Activated CD8-positive, alpha-beta memory T cell treated with anti-CD3 and anti-CD28 coated beads, Interleukin-2, amount 50 U/mL, for 4 hours (primary cell): Measurements from ENCODE around the gene SH3RF3.

Experiments
- DNase-seq: peaks from one replicate; pipeline ENCODE4 v3.0.0-alpha.2; 2020

The SH3RF3 gene

DNA sequence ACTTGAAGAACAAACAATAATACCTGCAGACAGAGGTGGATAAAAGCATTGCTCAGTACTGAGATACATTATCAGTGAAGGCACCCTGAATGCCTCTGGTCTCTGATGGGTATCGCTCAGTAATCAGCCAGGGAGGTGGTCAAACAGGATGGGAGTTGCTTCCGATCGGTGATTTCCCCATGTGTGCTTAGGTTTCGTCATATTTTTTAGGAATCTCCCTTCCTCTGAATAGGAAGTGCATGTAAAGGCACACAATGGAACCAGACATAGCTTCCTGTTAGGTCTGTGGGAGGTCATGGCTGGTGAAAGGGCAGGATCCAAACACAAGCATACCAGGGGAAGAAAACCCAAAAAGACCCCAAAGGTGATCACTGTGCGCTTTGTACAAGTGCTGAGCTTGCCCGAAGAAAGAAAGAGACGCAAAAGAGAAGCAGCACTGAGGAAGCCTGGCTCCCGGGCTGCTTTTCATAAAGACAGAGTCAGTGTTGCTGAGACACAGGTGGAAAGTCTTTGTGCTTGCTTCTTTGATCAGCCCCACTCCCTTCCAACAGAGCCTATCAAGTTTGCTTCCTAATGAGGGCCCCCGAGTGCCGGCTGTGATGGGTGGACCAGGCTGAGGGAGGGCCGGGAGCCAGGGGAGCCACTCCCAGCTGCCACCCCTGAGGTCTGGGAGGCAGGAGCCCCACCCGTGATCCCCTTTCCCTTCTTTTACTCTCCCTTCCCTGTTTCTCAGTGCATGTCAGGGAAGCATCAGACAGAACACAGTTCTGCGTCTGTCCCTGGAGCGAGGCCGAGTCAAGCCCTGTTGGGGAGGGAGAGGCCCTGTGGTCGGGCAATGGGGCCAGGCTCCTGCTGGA is 138.2 kb downstream of the SH3RF3 start:
- no peak for DNase-seq

DNA sequence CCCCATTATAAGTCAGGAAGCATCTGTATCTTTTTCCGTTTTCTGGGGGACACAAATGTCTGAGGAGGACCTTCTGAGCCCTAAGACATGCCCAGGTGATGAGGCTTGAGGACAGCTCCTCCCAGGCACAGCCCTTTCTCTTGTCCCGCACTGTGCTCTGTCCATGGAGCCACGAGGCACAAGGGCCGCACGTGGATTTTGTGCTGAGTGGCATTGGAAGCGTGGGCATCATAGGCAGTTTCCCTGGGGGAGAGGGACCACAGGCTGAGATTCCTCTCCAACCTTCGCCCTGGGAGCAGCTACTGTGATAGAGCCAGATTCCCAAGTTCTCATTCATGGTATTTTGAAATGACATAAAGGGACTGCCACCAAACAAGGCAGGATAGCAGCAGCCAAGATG is 139.9 kb downstream of the SH3RF3 start:
- no peak for DNase-seq

DNA sequence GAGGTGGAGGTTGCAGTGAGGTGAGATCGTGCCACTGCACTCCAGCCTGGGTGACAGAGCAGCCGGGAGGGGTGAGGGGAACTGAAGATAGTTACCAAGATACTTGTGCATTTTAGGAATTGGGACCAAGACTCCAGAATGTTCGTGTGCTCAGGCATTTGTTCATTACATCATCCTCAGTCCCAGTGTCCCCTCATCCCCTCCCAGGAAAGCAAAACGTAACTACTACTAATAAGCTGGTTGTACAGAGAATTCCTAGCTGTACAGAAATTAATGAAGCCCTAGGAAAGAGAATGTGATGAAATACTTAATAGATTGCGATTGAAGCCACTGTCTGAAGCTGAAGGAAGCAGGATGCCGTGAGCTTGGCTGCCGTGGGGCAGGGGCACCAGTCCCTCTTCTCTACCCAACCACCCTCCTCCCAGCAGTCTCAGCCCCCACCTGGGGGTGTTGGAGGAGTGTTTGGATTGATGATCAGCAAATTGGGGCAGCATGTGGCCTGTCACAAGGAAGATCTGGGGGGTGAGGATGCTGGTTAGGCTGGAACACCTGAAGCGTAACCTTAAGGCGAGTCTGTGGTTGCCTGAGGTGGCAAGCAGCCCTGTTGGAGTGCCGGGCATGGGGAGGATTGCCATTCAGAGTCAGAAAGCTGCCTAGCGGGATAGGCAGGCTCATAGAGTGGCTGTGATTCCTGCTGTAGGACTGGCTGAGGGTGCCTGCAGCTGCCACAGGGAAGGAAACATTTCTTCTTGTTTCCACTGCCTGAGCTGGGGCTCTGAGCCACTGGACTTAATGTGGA is 140.9 kb downstream of the SH3RF3 start:
- no peak for DNase-seq

DNA sequence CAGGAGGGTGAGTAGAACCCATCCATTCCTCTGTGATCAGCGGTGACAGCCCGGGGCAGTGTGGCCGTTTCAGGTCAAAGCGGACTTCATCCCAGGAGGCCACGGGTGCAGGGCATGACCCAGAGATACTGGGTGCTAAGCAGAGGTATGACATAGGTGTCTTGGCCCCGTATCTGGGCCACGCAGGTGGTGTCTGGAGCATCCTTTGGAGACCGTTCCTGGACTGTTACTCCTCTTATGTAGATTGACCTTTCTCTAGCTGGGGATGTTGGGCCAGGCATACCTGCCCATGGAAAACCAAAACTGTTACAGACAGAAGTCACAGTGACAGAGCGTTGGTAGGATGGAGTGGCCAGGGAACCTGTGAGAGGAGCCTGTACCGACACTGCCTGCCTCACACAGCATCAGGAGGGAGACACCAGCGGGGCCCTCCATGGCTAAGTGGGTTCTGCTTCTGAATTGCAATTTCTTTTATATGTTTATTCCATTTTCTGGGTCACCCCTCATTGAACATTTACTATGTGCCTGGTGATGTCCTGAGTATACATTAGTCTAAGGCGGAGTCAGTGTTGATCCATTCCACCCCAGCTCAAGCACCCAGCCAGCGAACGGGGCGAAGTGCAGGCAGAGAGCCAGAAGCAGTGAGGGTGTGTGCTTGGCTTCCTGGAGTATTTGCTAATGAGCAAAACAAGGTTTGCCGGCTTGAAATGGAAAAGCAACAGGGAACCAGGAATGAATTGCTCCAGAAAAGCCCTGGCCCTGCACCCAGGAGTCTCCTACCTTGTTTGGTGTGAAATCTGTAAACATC is 141.7 kb downstream of the SH3RF3 start:
- DNase-seq: no peak

DNA sequence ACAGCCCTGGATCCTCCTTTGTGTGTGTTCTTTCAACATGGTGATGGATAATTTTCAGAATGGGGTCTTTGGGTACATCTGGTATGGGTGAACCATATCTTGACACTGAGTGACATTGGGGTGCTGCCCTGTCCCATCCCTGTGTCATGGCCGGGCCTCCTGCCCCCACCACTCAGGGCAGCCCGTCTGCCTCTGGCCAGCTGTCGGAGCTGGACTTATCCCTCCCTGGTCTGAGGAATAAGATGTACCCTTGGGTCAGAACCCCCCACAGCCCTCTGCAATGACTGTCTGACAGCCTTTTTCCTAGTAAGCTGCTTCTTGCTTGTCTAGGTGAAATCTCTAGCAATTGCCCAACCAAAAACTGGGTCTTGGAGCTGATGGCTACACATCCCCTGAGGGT is 142.9 kb downstream of the SH3RF3 start:
- no peak for DNase-seq

DNA sequence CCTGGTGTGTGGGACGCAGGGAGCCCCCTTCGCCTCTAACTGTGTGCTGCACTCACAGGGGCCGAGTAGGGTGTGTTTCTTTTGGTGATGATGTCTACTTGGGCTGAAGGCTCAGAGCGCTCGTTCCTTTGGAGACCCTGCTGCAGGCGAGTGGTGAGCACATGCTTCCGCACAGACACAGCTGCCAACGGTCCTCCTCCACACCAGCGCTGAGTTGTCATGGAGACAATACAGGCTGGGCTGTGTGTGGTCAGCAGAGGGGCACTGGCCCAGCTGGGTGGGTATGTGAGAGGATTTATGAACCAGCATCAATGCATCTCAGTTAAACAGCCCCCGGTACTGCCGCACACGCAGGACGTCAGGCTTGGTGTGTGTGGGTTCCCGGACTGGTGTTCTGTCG is 143.5 kb downstream of the SH3RF3 start:
- DNase-seq: no peak

DNA sequence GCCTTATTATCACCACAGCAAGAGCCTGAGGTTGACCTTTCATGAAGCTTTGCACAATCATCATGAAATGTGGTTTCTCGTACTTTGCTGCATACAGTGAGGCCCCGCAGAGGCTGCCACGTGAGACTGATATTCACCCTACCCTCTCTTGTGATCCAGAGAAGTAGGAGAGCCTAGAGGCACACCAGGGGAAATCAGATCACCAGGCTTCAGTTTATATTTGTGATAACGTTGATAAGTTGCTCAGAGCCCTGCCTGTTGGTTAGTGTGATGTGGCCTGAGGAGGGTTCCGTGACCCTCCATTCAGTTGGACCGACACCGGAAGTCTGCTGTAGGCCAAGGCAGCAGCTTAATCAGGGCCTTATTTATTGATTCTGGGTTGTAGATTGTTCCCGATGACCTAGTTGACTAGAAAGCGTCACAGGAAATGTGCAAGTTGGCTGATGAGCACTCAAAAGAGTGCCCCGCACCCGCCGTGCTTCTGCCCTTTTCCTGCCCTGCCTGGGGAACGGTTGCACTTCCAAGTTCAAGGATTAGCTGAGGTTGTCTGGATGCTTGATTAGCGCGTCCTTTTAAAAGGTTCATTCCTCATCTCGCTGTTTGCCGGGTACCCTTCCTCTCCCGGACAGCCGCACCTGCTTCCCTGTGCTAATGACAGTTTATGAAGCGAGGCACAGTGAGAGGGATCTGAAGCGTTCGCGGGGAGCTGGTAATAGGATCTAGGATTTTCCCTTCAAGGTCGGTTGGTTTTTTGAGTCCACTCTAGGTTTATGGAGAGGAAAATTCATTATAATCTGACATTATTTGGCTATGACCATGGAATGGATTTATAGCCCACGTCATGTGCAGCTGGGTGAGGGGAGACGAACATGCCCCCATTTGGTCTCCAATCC is 146.4 kb downstream of the SH3RF3 start:
- DNase-seq: no peak

DNA sequence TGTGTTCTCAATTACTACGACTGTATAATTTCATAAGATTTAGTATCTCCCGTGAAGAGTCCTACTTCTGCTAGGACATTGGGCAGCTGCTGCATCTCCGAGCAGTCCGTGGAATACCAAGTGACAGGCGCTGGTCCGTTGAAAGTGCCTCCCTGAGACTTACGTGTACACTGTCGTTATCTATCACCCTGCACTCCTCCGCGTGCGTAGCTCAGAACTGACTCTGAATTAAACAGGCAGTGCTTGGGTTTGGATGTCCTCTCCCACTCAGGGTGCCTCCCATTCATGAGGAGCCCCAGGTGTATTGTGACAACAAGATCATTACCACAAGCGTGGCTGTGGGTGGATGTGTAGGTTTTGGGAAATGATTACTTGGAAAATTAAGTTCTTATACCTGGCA is 148.4 kb downstream of the SH3RF3 start:
- DNase-seq: no peak

DNA sequence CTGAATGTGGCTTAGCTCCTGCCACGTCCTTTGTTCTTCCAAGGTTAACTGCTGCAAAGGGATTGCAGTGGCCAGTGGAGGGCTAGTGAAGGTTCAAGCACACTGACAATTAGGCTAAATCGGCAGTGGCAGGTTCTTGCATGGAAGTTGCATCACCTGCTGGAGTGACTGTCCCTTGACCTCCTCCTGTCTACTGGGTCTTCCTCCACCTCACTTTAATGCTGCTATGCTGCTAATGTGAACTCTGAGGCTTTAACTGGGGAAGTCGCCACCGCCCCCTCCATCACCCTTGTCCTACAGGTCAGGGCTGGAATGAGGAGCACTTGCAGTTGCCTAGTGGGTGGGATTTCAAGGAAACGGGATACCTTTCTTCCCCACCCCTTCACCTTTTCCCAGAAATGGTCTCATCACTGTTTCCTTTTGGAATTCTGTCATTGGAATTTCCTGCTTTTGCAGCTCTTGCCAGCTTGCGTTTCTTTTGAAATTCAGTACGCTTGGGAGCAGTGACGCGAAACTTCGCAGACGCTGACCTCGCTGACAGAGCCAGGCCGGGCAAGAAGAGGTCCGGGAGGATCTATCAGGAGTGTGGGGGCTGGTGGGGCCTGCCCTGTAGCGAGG is 150.3 kb downstream of the SH3RF3 start:
- DNase-seq: no peak

DNA sequence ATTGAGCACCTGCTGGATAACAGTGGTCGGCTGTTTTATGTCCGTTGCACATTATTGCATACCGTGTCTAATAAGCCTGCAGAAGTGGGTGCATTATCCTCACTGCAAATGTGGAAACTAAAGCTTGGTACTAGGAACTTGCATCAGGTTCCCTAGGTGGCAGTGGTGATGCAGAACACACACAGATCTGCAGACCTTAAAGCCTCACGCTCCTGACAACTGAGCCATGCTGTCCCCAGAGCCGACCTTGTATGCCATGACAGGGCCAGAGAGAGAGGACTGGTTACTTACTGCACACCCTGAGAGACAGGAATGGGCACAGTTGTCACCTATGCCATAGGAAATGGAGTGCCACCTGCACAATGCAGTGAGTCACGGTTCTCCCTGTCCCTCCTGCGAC is 151.8 kb downstream of the SH3RF3 start:
- no peak for DNase-seq

DNA sequence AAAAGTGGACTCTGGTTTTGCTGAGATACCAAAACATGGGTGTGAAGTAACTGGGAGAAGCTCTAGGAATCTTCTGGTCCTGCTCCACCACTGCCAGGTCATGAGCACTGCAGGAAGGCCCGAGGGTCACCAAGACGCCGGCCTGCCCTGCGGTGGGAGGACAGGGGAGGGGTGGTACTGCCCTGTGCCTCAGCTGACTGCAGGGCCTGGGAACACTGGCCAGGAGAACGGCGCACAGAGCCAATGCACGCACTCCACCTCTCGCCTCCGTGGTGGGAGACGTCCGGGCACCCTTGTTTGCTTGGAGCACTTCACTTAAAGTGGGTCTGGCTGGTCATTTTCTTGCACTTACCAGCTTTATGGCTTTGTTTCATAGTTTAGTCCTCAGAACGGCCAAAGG is 153.4 kb downstream of the SH3RF3 start:
- DNase-seq: no peak

DNA sequence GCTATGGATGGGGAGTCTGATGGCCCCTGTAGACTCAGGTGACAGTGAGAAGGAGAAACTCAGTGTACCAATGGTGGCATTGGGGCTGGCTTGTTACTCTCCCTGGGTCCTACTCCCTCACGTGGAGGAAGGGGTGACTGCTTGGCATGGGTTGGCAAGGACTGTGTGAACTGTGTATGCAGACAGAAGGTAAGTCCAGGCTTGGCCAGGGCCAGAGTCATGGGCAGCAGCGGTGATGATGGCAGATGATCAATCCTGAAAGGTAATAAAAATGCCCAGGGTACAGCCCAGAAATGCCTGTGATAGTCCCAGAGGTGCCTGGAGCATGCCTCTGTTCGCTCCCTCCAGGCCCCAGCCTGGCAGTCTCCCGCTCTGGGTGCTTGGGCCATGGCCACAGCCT is 153.9 kb downstream of the SH3RF3 start:
- no peak for DNase-seq

DNA sequence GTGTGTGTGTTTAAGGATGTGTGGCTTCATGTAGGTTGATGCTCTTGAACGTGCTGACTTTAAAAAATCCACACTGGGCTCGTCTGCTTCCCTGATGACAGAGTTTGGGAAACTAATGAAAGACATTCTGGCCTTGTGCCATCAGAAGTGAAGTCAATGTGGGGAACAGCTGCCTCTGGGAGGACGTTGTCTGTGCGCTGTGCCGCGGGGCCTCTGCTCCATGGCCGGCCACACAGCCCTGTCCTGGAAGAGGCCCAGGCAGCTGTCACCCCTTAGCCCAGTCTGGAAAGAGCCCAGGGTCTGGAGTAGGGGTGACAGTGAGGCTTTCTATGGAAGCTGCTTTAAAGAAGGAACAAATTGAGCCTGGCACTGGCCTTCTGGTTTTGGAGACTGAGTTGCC is 155.8 kb downstream of the SH3RF3 start:
- DNase-seq: no peak

DNA sequence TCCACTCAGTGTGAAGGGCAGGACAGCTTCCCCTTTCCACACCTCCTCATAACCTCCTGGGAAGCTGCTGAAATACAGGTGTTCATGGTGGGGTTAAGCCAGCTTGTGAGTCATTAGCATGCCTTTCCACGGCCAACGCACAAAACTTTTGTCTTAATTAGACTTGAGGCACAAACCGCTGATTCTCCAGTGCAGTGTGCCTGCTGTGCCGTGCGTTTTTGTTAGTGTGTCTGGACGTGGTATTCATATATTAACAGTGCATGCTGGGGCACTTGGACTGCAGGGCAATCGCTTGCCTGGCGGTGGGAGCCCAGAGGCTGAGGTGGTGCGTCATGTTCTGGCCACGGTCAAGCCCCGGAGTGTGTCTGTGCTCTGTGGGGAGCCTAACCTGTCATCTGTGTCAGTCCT is 156.2 kb downstream of the SH3RF3 start:
- DNase-seq: no peak

DNA sequence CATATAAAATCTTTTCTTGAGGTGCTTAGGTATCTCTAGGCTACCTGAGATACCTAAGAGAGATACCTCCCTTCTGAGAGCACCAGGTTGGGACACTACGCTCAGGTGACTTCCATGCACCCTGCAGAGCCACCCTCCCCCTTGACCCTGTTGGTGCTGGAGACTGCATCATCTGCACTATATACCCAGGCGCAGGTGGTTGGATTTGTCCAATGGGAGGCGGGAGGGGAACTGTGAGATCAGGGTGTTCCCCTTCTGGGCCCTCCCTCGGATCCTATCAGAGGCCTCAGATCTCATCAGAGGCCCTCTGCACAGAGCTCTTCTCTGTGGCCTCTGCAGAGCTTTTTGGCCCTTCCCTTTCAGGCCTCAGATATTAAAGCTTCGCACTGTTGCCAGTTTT is 158.4 kb downstream of the SH3RF3 start:
- DNase-seq: no peak

DNA sequence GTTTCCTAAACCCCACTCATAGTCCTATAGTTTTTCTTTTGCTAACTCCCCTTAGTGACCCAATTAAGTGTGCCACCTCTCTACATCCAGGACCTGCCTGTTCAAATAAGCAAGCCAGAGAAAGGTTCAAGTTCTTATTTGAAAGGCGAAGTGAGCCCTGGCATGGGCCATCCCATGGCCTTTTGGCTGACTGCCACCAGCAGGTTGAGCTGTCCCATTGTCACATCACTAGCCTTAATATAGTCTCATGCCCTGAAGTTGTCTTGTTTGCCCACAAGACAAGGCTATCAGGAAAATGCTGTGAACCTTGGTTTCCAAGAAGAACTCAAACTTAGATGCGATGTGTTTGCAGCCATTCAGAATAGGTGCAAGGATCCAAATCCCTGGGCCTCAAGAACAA is 158.8 kb downstream of the SH3RF3 start:
- DNase-seq: no peak

DNA sequence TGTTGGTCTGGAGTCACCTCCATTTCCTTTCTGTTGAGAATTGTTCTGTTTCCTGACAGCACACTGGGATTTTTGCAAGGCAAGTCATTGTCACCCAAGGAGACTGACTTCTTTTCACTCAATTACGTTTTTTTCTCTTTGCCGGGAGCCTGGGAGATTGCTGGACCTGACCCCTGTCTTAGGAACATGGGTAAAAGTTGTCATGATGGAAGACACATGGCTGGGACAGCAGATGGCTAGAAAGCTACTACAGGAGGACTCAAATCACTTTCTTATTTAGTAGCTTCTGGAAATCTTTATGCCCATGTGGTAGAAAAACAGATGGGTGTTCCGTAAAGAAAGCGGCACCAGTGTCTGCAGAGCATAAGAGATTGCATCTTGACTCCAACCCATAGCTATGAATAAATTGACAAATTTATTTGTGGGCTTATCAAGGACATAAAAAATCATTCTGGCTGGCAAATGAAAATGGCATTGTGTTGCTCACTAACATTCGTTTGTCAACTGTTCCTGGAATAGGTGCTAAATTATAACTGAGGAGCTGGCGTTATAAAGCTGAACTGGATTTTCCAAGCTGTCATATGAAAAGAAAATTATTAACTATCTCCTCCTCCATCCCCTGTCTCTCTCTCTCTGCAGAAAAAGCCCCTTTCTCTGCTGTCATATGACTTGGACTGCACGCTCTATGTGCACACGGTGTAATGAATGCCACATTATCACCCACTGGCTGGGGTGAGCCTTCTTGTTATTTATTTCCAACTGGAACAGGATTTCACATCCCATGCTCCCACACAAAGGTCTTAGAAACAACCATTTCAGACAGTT is 159.8 kb downstream of the SH3RF3 start:
- no peak for DNase-seq

DNA sequence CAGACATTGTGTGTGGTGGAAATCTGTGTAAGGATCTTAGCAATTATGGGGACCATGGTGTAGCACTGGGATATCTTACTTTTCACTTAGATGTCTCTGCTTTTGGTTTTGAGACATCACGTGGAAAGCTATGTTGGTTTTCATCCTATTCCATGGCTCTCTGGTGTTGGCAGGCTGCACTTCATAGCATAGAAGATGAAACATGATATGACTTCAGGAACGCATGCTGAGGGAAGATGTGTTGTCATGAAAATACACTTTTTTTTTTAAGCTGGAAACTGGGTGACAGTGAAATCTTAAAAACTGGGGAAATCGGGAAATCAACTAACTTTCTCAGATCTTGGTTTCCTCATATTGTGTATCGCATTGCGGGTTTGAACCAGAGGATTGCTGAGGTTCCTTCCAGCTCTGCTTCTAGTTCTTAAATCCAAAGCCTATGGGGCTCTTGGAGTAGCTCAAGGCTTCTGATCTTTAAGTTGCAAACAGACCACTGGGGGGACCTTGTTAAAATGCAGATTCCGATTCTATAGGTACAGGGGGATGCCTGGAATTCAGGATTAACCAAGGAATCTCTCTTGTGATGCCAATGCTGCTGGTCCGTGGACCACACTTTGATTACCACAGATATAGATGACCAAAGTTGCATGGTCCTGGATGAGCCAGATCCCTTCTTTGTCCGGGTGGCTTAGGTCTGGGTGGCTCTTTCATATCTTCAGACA is 160.7 kb downstream of the SH3RF3 start:
- DNase-seq: no peak

DNA sequence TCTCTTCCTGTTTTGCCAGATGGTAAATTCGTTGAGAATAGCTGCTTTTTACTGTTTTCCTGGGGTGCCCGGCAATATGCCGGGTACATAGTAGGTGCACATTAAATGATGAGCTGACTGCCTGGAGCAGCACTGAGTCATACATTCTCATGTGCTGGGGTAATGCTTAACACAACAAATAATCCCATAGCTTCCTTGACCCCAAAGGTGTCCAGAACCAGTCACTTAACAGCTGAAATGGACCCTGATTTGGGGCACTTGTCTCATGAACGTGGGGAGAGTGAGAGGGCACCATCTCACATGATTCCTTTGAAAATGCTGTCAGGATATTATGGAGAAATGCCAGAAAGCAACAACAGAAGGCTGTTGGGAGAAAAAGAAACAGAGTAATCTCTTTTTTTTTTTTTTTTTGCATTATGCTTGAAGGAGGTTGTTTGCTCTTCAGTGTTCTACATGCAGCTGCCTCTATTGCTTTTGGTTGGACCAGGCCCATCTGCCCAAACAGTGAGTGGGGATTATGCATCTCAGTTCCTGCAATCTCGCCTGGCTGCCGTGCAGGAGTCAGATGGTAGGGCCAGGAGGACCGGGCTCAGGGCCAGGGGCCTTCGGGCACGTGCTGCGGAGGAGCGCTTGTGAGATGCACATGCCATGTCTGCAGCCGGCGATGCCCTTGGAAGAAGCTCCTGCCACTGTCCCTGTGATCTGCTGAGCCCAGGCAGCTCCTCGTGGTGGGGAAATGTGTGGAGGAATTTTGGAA is 162.1 kb downstream of the SH3RF3 start:
- DNase-seq: no peak

DNA sequence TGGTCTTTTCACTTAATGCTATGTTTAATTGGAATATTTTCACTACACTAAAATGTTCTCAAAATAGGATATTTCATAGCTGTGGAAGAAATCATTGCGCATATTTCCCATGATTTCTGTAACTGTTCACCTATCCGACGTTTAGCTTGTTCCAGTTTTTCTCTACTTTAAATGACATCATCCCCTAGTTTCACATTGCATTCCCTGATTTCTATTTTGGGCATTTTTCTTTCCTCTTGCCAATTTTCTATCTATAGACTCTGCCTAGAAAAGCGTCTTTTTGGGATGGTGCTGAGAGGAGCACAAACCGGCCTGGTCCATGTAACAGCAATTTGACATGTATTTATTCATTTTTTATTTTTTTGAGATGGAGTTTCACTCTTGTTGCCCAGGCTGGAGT is 163.4 kb downstream of the SH3RF3 start:
- no peak for DNase-seq
